Adrenal gland (tissue), 12 donors: ENCODE measurements around the gene KAZN. TPM values are rescaled to one million over a fixed set of nuclear protein-coding genes. Genes with fewer than 3 reads are reported as not detected.

Experiments used
- DNase-seq, 7 donors: peaks; one replicate each; pipeline ENCODE4 v3.0.0-alpha.2; 2019 to 2020
- H3K27ac ChIP-seq, 5 donors: fragments of 200-600 bp; sonication (generic) in 4 of 5; 1 replicate in 3 of 5; 2 replicates in 2 of 5; pipeline versions ENCODE4 v1.5.1 to v1.8.0; 2016 to 2020; ENCODE audit warnings: mild to moderate bottlenecking in 1 of 5
- H3K27me3 ChIP-seq: fragments of 200-600 bp; 2 replicates; pipeline ENCODE4 v1.8.0; 2021
- H3K36me3 ChIP-seq, 2 donors: fragments of 200-600 bp; replicated peaks in 1 of 2; 1 replicate in 1 of 2; 2 replicates in 1 of 2; pipeline versions ENCODE4 v1.5.1 to v1.8.0; 2018 to 2022
- H3K4me1 ChIP-seq, 2 donors: fragments of 200-600 bp; replicated peaks in 1 of 2; 1 replicate in 1 of 2; 2 replicates in 1 of 2; pipeline versions ENCODE4 v1.5.1 to v1.8.0; 2018 to 2021
- H3K4me3 ChIP-seq, 4 donors: fragments of 200-600 bp; sonication (generic) in 3 of 4; one replicate each; pipeline ENCODE4 v1.5.1; 2016 to 2018
- H3K9me3 ChIP-seq, 3 donors: fragments of 200-600 bp; sonication (generic) in 1 of 3; replicated peaks in 1 of 3; 1 replicate in 2 of 3; 2 replicates in 1 of 3; pipeline versions ENCODE4 v1.5.1 to v1.8.0; 2016 to 2021
- POLR2A ChIP-seq, 2 donors: fragments of 450-650 bp; IDR thresholded peaks; one replicate each; pipeline ENCODE4 v1.6.1; 2017; ENCODE audit warnings: antibody characterized with exemption in 2 of 2, mild to moderate bottlenecking in 2 of 2, moderate library complexity in 1 of 2
- WGBS, 4 donors: extraction: QIAGEN DNeasy Blood & Tissue Kit in 2 of 4; methylation state at CpG; one replicate each; pipeline versions ENCODE4 v1.1.5 to v1.1.7; 2013 to 2017; 5-methylcytosine and 5-hydroxymethylcytosine counted together
- intact Hi-C, 2 donors: fragments of 100-400 bp; cut with DNase I; formaldehyde crosslinking; loops; one replicate each; pipeline versions ENCODE4 v1.14.1 to v1.15.0; 2022 to 2023
- polyA plus RNA-seq, 3 donors: library from polyadenylated mRNA; stranded (reverse); fragments of 200-250 nt in 2 of 3; fragments of 350-450 nt in 1 of 3; fragmentation: Illumina TruSeq in 1 of 3; extraction: RNeasy Lipid Tissue Mini Kit (QIAGEN cat#74804) in 1 of 3; gene quantifications; one replicate each; pipeline ENCODE4 v1.2.3, GENCODE V29; 2013 to 2014
- total RNA-seq, 9 donors: library from RNA; depleted of rRNA in 4 of 9; stranded (reverse); fragments of >200 nt in 4 of 9; fragments of 120-200 nt in 1 of 9; fragmentation: NEBNext Ultra II Directional in 1 of 9; extraction: Animal tissue kit (Norgen Biotek cat#: 25700) in 1 of 9; gene quantifications; one replicate each; pipeline versions ENCODE4 v1.1.0 to v1.2.4, GENCODE V29; 2013 to 2023
- TF ChIP-seq, protein P1 (sequence below), 6 experiments: fragments of 450-650 bp in 4 of 6; fragments of 200-600 bp in 2 of 6; sonication (generic) in 1 of 6; IDR thresholded peaks; 1 replicate in 5 of 6; 2 replicates in 1 of 6; pipeline versions ENCODE4 v1.5.1 to v1.8.0; 2016 to 2021; ENCODE audit warnings: antibody characterized with exemption in 6 of 6, mild to moderate bottlenecking in 2 of 6, moderate library complexity in 1 of 6
- donor health status: healthy with polysubstance abuse.
- donor health status: Bipolar disorder and iron deficiency.
- donor health status: DM: yes; HTN: yes; CAD: no.
- donor health status: DM: no; HTN: no; CAD: no.
- donor health status: DM: no; HTN: no; CAD: no.
- donor health status: DM: yes; HTN: yes; CAD: no.

The KAZN gene
- total and polyA plus RNA-seq, 12 donors, result 5.9 to 63.4 (median 29.5) TPM

DNA sequence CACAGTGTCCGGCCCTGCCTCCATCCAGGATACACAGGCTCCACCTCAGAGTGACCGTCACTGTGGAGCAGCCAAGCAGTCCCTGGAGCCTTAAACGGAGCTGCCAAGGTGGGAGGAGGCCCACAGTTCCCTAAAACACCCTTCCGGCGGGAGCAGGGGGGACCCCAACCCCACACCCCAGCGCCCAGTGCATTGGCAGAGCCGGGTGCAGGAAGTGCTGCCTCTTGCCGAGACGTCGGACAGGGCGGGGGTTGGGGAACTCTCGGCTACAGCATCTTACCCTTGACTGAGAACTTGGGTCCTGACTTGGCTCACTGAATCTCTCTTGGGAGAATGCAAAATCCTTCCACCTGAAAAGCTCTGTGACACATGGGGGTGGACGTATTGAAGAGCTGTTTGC is 516.4 kb downstream of the KAZN start:
- Histone ChIP-seq H3K36me3 (no peaks in the 10 kb centered on the region), H3K27me3 (no peaks in the 10 kb centered on the region), H3K9me3 (no peaks in the 10 kb centered on the region), H3K4me1 (peaks cover 0 to 21% of the 10 kb centered on the region in 2 donors), H3K4me3 (no peak overlapping the region), H3K27ac (no peak overlapping the region)
- no peak for DNase-seq
- intact Hi-C loops, result no loop called here
- 91 to 100% (median 95%) methylated on average over 1 to 13 of the region's 13 CpGs for WGBS, 4 donors
- TF ChIP-seq, protein P1, sequence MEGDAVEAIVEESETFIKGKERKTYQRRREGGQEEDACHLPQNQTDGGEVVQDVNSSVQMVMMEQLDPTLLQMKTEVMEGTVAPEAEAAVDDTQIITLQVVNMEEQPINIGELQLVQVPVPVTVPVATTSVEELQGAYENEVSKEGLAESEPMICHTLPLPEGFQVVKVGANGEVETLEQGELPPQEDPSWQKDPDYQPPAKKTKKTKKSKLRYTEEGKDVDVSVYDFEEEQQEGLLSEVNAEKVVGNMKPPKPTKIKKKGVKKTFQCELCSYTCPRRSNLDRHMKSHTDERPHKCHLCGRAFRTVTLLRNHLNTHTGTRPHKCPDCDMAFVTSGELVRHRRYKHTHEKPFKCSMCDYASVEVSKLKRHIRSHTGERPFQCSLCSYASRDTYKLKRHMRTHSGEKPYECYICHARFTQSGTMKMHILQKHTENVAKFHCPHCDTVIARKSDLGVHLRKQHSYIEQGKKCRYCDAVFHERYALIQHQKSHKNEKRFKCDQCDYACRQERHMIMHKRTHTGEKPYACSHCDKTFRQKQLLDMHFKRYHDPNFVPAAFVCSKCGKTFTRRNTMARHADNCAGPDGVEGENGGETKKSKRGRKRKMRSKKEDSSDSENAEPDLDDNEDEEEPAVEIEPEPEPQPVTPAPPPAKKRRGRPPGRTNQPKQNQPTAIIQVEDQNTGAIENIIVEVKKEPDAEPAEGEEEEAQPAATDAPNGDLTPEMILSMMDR (IDR thresholded peaks at IDR 0.05), result no peak
- no peak for TF ChIP-seq POLR2A (IDR thresholded peaks at IDR 0.05)

- intact Hi-C loops, result no loop called here
- WGBS, 4 donors, result 62 to 92% (median 67%) methylated on average over 14 to 15 of the region's 15 CpGs
- peak in 6 of 7 donors; percentile 43 to 77 (median 68) for DNase-seq
These were observed 517.3 kb downstream of the KAZN start for GRCh38 chr1:15115542-15116330.

DNA sequence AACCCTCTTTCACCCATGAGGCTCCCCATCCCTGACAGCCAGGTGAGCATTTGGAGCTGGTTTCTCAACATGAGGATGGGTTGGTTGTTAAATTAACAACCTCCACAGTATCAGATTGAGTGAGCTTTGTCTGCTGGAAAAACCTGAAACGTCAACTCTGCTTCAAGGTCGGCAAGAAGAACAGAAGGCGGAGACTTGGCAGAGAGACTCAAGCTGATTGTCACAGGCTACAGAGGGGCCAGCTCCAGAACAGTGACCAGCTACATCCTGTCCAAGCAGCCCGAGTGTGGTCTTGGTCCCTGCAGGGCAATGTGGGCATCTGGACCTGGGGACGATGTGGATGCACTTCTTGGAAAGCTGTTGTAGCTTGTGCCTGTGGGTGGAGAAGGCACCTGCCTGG is 518.5 kb downstream of the KAZN start:
- intact Hi-C loops, result no loop called here
- Histone ChIP-seq H3K36me3 (no peaks in the 10 kb centered on the region), H3K27me3 (no peaks in the 10 kb centered on the region), H3K4me1 (peaks cover 0 to 21% of the 10 kb centered on the region in 2 donors), H3K27ac (peak overlapping the region in 4 of 5 donors; percentile 1 to 85 (median 72)), H3K4me3 (no peak overlapping the region), H3K9me3 (no peaks in the 10 kb centered on the region)
- DNase-seq, result peak; percentile 78 to 91 (median 89)
- TF ChIP-seq, protein P1 (IDR thresholded peaks at IDR 0.05), result no peak
- peak in 1 of 2 donors; percentile 69 for TF ChIP-seq POLR2A (IDR thresholded peaks at IDR 0.05)
- 25 to 50% (median 30%) methylated on average over 3 to 5 of the region's 5 CpGs for WGBS, 4 donors

More at GRCh38 chr1:15115542-15116330, 517.3 kb downstream of the KAZN start:
- TF ChIP-seq, protein P1 (IDR thresholded peaks at IDR 0.05), result no peak
- TF ChIP-seq POLR2A (IDR thresholded peaks at IDR 0.05), result no peak
- Histone ChIP-seq H3K36me3 (no peaks in the 10 kb centered on the region), H3K4me1 (peaks cover 0 to 21% of the 10 kb centered on the region in 2 donors), H3K4me3 (no peak overlapping the region), H3K27me3 (no peaks in the 10 kb centered on the region), H3K27ac (peak overlapping the region in 4 of 5 donors; percentile 1 to 85 (median 72)), H3K9me3 (no peaks in the 10 kb centered on the region)

GRCh38 chr1:15117671-15118325 is 519.3 kb downstream of the KAZN start:
- no peaks in the 10 kb centered on the region for H3K27me3 ChIP-seq
- no peaks in the 10 kb centered on the region for H3K36me3 ChIP-seq
- WGBS, 4 donors, result 66 to 96% (median 71%) methylated on average over 8 of the region's 8 CpGs
- TF ChIP-seq, protein P1 (IDR thresholded peaks at IDR 0.05), result no peak
- no peak for TF ChIP-seq POLR2A (IDR thresholded peaks at IDR 0.05)
- no peak overlapping the region for H3K4me3 ChIP-seq
- intact Hi-C loops, result no loop called here
- peak overlapping the region in 3 of 5 donors; percentile 63 to 85 (median 82) for H3K27ac ChIP-seq
- H3K4me1 ChIP-seq, result peaks cover 0 to 27% of the 10 kb centered on the region in 2 donors
- no peaks in the 10 kb centered on the region for H3K9me3 ChIP-seq
- no peak for DNase-seq
